ENCODE data around the gene PRPF4. TPM values are rescaled to one million over a fixed set of nuclear protein-coding genes. Genes with fewer than 3 reads are reported as not detected.

Gene PRPF4
- total and polyA plus RNA-seq, 9 of the 15 experiments (the other 6 are each of a cell fraction or from before 2014, with no cell fraction given), result 25.8 to 66.0 (median 39.8) TPM

DNA sequence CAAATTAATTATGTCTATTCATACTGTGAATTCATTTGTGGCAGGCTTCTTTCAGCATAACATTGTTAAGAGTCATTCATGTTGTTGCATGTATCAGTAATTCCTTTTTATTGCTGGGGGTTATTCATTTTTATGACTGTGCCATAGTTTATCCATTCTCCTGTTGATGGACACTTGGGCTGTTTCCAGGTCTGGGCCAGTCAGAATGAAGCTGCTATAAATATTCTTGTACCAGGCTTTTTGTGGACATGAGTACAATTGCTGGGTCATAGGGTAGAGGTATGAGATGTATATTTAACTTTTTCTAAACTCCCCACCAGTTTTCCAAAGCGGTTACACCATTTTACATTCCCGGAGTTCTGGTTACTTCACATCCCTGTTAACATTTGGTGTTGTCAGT is 13.6 kb downstream of the PRPF4 start:
- TF ChIP-seq CHD1 (IDR thresholded peaks at IDR 0.05; ENCODE audit: low read length), result no peak
- no peak for TF ChIP-seq FOXM1 (IDR thresholded peaks at IDR 0.05; ENCODE audit: low read depth)
- no peak for TF ChIP-seq FOXM1 (CRISPR knock-in tag; IDR thresholded peaks at IDR 0.05; ENCODE audit: low read depth)
- TF ChIP-seq ZKSCAN8 (CRISPR knock-in tag; IDR thresholded peaks at IDR 0.05), result no peak
- no peak for TF ChIP-seq MTA3 (IDR thresholded peaks at IDR 0.05; ENCODE audit: borderline replicate concordance)
- no peaks in the 10 kb centered on the region for H3K9me1 ChIP-seq (ENCODE audit: control insufficient read depth, insufficient read depth, low read length)
- peaks cover 90% of the 10 kb centered on the region for H3K36me3 ChIP-seq (ENCODE audit: control insufficient read depth, insufficient read depth, low read length)
- in situ Hi-C loops (cut with MboI) (no loop called here), intact Hi-C loops (cut with micrococcal nuclease) (no loop called here)
- POLR2A ChIA-PET, result no interaction called here
- BruUV-seq (replicated peaks), result no TSS peak
- FAIRE-seq (no peak), DNase-seq (ENCODE audit: extremely low read depth in 1 of 4, low spot score in 3 of 4) (no peak), ATAC-seq (no peak)
- no peaks in the 10 kb centered on the region for H3K79me2 ChIP-seq (ENCODE audit: control insufficient read depth, insufficient read depth, low read length)
- no peak overlapping the region for H3K27ac ChIP-seq (ENCODE audit: extremely low read depth, low read depth, low read length)
- no peaks in the 10 kb centered on the region for H3K9me3 ChIP-seq (replicated peaks; ENCODE audit: control insufficient read depth, insufficient read depth, low read depth, low read length)
- H3K4me1 ChIP-seq (replicated peaks in 1 of 2; ENCODE audit: control insufficient read depth in 2 of 2, insufficient read depth in 2 of 2, low read length in 2 of 2), result peaks cover 0 to 5% of the 10 kb centered on the region in 2 experiments; a peak in 2 of 5 replicates
- no peak overlapping the region for H3K4me2 ChIP-seq (ENCODE audit: insufficient read depth, low read length)
- no peaks in the 10 kb centered on the region for H4K20me1 ChIP-seq (replicated peaks; ENCODE audit: control insufficient read depth, insufficient read depth, low read length)
- CTCF ChIA-PET (ENCODE audit: low intra/inter-chr PET ratio), result no interaction called here
- H3K27me3 ChIP-seq (ENCODE audit: control insufficient read depth in 2 of 2, insufficient read depth in 2 of 2, low read length in 2 of 2), result no peaks in the 10 kb centered on the region
- no peak overlapping the region for H2AFZ ChIP-seq (ENCODE audit: low read depth, low read length)
- H3K9ac ChIP-seq (ENCODE audit: insufficient read depth in 1 of 2, low read depth in 2 of 2, low read length in 2 of 2), result no peak overlapping the region
- WGBS (ENCODE audit: insufficient coverage, low coverage, missing lambda C conversion rate), result 98% methylated on average over 2 of the region's 2 CpGs
- no peak overlapping the region for H3K4me3 ChIP-seq

DNA sequence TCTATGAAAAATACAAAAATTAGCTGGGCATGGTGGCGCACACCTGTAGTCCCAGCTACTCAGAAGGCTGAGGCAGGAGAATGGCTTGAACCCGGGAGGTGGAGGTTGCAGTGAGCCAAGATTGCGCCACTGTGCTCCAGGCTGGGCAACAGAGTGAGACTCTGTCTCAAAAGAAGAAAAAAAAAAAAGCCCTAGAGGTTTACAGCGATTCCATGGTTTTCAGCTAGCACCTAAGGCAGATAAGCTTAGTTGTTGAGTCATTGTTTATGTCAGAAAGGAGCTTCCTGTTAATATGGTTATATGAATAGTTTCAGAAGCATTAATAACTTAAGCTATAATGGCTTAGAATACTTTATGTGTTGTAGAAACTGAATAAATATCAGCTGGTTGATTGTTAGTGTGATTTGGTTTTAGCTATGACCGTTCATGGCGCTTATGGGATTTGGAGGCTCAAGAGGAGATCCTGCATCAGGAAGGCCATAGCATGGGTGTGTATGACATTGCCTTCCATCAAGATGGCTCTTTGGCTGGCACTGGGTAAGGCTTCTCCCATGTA is 14.7 kb downstream of the PRPF4 start:
- no peak for FAIRE-seq
- WGBS (ENCODE audit: insufficient coverage, low coverage, missing lambda C conversion rate), result 81% methylated on average over 6 of the region's 6 CpGs
- Histone ChIP-seq H3K9me1 (ENCODE audit: control insufficient read depth, insufficient read depth, low read length) (no peaks in the 10 kb centered on the region), H3K27me3 (ENCODE audit: control insufficient read depth in 2 of 2, insufficient read depth in 2 of 2, low read length in 2 of 2) (no peaks in the 10 kb centered on the region), H3K4me3 (no peak overlapping the region), H3K4me1 (replicated peaks in 1 of 2; ENCODE audit: control insufficient read depth in 2 of 2, insufficient read depth in 2 of 2, low read length in 2 of 2) (peaks cover 0 to 5% of the 10 kb centered on the region in 2 experiments; a peak in 2 of 5 replicates), H2AFZ (ENCODE audit: low read depth, low read length) (no peak overlapping the region), H3K27ac (ENCODE audit: extremely low read depth, low read depth, low read length) (peak overlapping the region; percentile 53; the same call in 1 of the 3 replicates), H3K79me2 (ENCODE audit: control insufficient read depth, insufficient read depth, low read length) (no peaks in the 10 kb centered on the region), H3K4me2 (ENCODE audit: insufficient read depth, low read length) (no peak overlapping the region), H3K9ac (ENCODE audit: insufficient read depth in 1 of 2, low read depth in 2 of 2, low read length in 2 of 2) (no peak overlapping the region), H3K36me3 (ENCODE audit: control insufficient read depth, insufficient read depth, low read length) (peaks cover 80% of the 10 kb centered on the region), H4K20me1 (replicated peaks; ENCODE audit: control insufficient read depth, insufficient read depth, low read length) (0 out of 2 replicates have a peak, but pooled peaks cover 3% of the 10 kb centered on the region), H3K9me3 (replicated peaks; ENCODE audit: control insufficient read depth, insufficient read depth, low read depth, low read length) (no peaks in the 10 kb centered on the region)
- in situ Hi-C loops (cut with MboI) (no loop called here), intact Hi-C loops (cut with micrococcal nuclease) (no loop called here)
- CTCF ChIA-PET (ENCODE audit: low intra/inter-chr PET ratio), result no interaction called here
- DNase-seq (ENCODE audit: extremely low read depth in 1 of 4, low spot score in 3 of 4), result no peak
- 0 out of 3 replicates have a peak, but pooled peaks have one; percentile 21 for ATAC-seq
- BruUV-seq (replicated peaks), result no TSS peak
- POLR2A ChIA-PET, result interaction anchor here (0.5 to 2.0 kb wide), 7 partner anchors 9 to 840 kb away, joined by 3 to 8 read pairs (median 4); partner anchors contain the start of genes CDC26 and PRPF4
- TF ChIP-seq, protein P1, sequence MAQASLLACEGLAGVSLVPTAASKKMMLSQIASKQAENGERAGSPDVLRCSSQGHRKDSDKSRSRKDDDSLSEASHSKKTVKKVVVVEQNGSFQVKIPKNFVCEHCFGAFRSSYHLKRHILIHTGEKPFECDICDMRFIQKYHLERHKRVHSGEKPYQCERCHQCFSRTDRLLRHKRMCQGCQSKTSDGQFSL (CRISPR knock-in tag; IDR thresholded peaks at IDR 0.05), result no peak
- TF ChIP-seq, protein P1 (tag; IDR thresholded peaks at IDR 0.05), result no peak
- TF ChIP-seq, protein P2, sequence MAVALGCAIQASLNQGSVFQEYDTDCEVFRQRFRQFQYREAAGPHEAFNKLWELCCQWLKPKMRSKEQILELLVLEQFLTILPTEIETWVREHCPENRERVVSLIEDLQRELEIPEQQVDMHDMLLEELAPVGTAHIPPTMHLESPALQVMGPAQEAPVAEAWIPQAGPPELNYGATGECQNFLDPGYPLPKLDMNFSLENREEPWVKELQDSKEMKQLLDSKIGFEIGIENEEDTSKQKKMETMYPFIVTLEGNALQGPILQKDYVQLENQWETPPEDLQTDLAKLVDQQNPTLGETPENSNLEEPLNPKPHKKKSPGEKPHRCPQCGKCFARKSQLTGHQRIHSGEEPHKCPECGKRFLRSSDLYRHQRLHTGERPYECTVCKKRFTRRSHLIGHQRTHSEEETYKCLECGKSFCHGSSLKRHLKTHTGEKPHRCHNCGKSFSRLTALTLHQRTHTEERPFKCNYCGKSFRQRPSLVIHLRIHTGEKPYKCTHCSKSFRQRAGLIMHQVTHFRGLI (CRISPR knock-in tag; IDR thresholded peaks at IDR 0.05), result no peak
- TF ChIP-seq KLF13 (tag; IDR thresholded peaks at IDR 0.05; ENCODE audit: borderline replicate concordance, low read depth) (no peak), ZBTB7A (IDR thresholded peaks at IDR 0.05; ENCODE audit: borderline replicate concordance, control insufficient read depth, low read depth, low read length) (no peak), CHCHD3 (CRISPR knock-in tag; IDR thresholded peaks at IDR 0.05) (no peak), NCOA4 (IDR thresholded peaks at IDR 0.05; ENCODE audit: partially characterized antibody) (no peak), PTBP1 (IDR thresholded peaks at IDR 0.05; ENCODE audit: low read depth, low read length) (no peak), NFE2 (IDR thresholded peaks at IDR 0.05; ENCODE audit: low read depth) (peak; percentile 39; the same call in 1 of the 2 replicates), KAT2B (IDR thresholded peaks at IDR 0.05; ENCODE audit: low read depth, low read length) (no peak)

Measured in K562 (cell line).